ENCODE measurements around the gene GRIN2A.

- TF ChIP-seq CTCF (IDR thresholded peaks at IDR 0.05) (no peak), POLR2A (IDR thresholded peaks at IDR 0.05; ENCODE audit: low read depth) (no peak), POLR2AphosphoS5 (IDR thresholded peaks at IDR 0.05) (no peak)
Measured at GRCh38 chr16:9817586-9817985, 364.6 kb downstream of the GRIN2A start.
